Measurements from ENCODE around the gene TCF23. TPM values are rescaled to one million over a fixed set of nuclear protein-coding genes. Genes with fewer than 3 reads are reported as not detected.
"Not testable (repeated sequence)": the region's sequence is repeated elsewhere in the genome, so short reads cannot be mapped to it uniquely, and the experiment has no call there.

TCF23 gene
- polyA plus RNA-seq, 3 donors = 0.50 to 0.66 (median 0.55) TPM

GRCh38 chr2:27186613-27187345, 38.0 kb downstream of the TCF23 start:
- no peak for DNase-seq

GRCh38 chr2:27189989-27190388, 41.2 kb downstream of the TCF23 start:
- no peak for DNase-seq

- peak; percentile 62 for DNase-seq
Measured at GRCh38 chr2:27191070-27191829, 42.4 kb downstream of the TCF23 start.

- DNase-seq = no peak
Measured at GRCh38 chr2:27194538-27195354, 45.9 kb downstream of the TCF23 start.

- DNase-seq = not testable (repeated sequence)
Measured at GRCh38 chr2:27195799-27196198, 47.0 kb downstream of the TCF23 start.

GRCh38 chr2:27198068-27198467, 49.3 kb downstream of the TCF23 start:
- not testable (repeated sequence) for DNase-seq

GRCh38 chr2:27198627-27199026, 49.8 kb downstream of the TCF23 start:
- no peak for DNase-seq

GRCh38 chr2:27199241-27199640, 50.4 kb downstream of the TCF23 start:
- no peak for DNase-seq

GRCh38 chr2:27201675-27202074, 52.9 kb downstream of the TCF23 start:
- no peak for DNase-seq

- no peak for DNase-seq
Measured at GRCh38 chr2:27202854-27203253, 54.0 kb downstream of the TCF23 start.

GRCh38 chr2:27203741-27204140, 54.9 kb downstream of the TCF23 start:
- DNase-seq = no peak

GRCh38 chr2:27204566-27204965, 55.8 kb downstream of the TCF23 start:
- DNase-seq = no peak

GRCh38 chr2:27205206-27205605, 56.4 kb downstream of the TCF23 start:
- DNase-seq = no peak

- DNase-seq = no peak
Measured at GRCh38 chr2:27206346-27206745, 57.5 kb downstream of the TCF23 start.

Other genes starting within 250 kb of the TCF23 start
- gene MAPRE3, start 178.4 kb upstream of the TCF23 start, polyA plus RNA-seq (ENCODE audit: insufficient read length in 3 of 3) = 10 to 100 TPM; 12.9 to 17.5 (median 14.3) TPM
- gene TMEM214, start 116.0 kb upstream of the TCF23 start, polyA plus RNA-seq (ENCODE audit: insufficient read length in 3 of 3) = 10 to 100 TPM; 62.3 to 68.9 (median 66.7) TPM
- 10 to 100 TPM; 67.1 to 68.4 (median 67.5) TPM for gene AGBL5, start 97.3 kb upstream of the TCF23 start, polyA plus RNA-seq (ENCODE audit: insufficient read length in 3 of 3)
- gene OST4, start 77.3 kb upstream of the TCF23 start, polyA plus RNA-seq (ENCODE audit: insufficient read length in 3 of 3) = 100 to 1,000 TPM; 228 to 288 (median 247) TPM
- gene EMILIN1, start 70.4 kb upstream of the TCF23 start, polyA plus RNA-seq (ENCODE audit: insufficient read length in 3 of 3) = 100 to 1,000 TPM in 2 of 3 donors, 10 to 100 TPM in 1; 70.9 to 135 (median 102) TPM
- 10 to 100 TPM; 57.6 to 62.8 (median 60.6) TPM for gene KHK, start 62.2 kb upstream of the TCF23 start, polyA plus RNA-seq (ENCODE audit: insufficient read length in 3 of 3)
- 1 to 10 TPM; 5.7 to 8.1 (median 7.5) TPM for gene CGREF1, start 29.9 kb upstream of the TCF23 start, polyA plus RNA-seq (ENCODE audit: insufficient read length in 3 of 3)
- gene ABHD1, start 25.2 kb upstream of the TCF23 start, polyA plus RNA-seq (ENCODE audit: insufficient read length in 3 of 3) = 1 to 10 TPM; 1.3 to 2.5 (median 1.4) TPM
- gene PREB, start 14.4 kb upstream of the TCF23 start, polyA plus RNA-seq (ENCODE audit: insufficient read length in 3 of 3) = 10 to 100 TPM; 49.2 to 59.0 (median 51.6) TPM
- gene PRR30, start 9.6 kb upstream of the TCF23 start, polyA plus RNA-seq (ENCODE audit: insufficient read length in 3 of 3) = not detected
- 100 to 1,000 TPM; 158 to 166 (median 164) TPM for gene ATRAID, start 63.0 kb downstream of the TCF23 start, polyA plus RNA-seq (ENCODE audit: insufficient read length in 3 of 3)
- 10 to 100 TPM; 46.6 to 56.2 (median 48.8) TPM for gene SLC5A6, start 63.3 kb downstream of the TCF23 start, polyA plus RNA-seq (ENCODE audit: insufficient read length in 3 of 3)
- 10 to 100 TPM; 58.5 to 59.9 (median 58.9) TPM for gene CAD, start 68.4 kb downstream of the TCF23 start, polyA plus RNA-seq (ENCODE audit: insufficient read length in 3 of 3)
- 10 to 100 TPM in 2 of 3 donors, 1 to 10 TPM in 1; 7.6 to 13.2 (median 10.8) TPM for gene SLC30A3, start 114.0 kb downstream of the TCF23 start, polyA plus RNA-seq (ENCODE audit: insufficient read length in 3 of 3)
- gene DNAJC5G, start 126.4 kb downstream of the TCF23 start, polyA plus RNA-seq (ENCODE audit: insufficient read length in 3 of 3) = 1 to 10 TPM in 2 of 3 donors, under 1 TPM in 1; 0.60 to 2.6 (median 1.4) TPM
- gene TRIM54, start 133.4 kb downstream of the TCF23 start, polyA plus RNA-seq (ENCODE audit: insufficient read length in 3 of 3) = 1 to 10 TPM; 4.4 to 8.2 (median 7.6) TPM
- 1 to 10 TPM in 2 of 3 donors, under 1 TPM in 1; 0.62 to 1.6 (median 1.0) TPM for gene UCN, start 159.4 kb downstream of the TCF23 start, polyA plus RNA-seq (ENCODE audit: insufficient read length in 3 of 3)
- 10 to 100 TPM; 72.3 to 89.1 (median 88.3) TPM for gene MPV17, start 174.1 kb downstream of the TCF23 start, polyA plus RNA-seq (ENCODE audit: insufficient read length in 3 of 3)
- gene GTF3C2, start 207.8 kb downstream of the TCF23 start, polyA plus RNA-seq (ENCODE audit: insufficient read length in 3 of 3) = 10 to 100 TPM; 69.1 to 80.2 (median 79.8) TPM
- gene EIF2B4, start 221.3 kb downstream of the TCF23 start, polyA plus RNA-seq (ENCODE audit: insufficient read length in 3 of 3) = 10 to 100 TPM; 52.5 to 55.1 (median 53.0) TPM
- gene SNX17, start 221.6 kb downstream of the TCF23 start, polyA plus RNA-seq (ENCODE audit: insufficient read length in 3 of 3) = 100 to 1,000 TPM; 108 to 121 (median 109) TPM
- 10 to 100 TPM; 23.7 to 27.3 (median 24.6) TPM for gene ZNF513, start 231.7 kb downstream of the TCF23 start, polyA plus RNA-seq (ENCODE audit: insufficient read length in 3 of 3)

All from renal pelvis (tissue), 4 donors.